B cell (primary cell): ENCODE results near the gene ZNF346. TPM values are rescaled to one million over a fixed set of nuclear protein-coding genes. Genes with fewer than 3 reads are reported as not detected.

Source experiments
- ATAC-seq: fragments of 200-7000 bp; cut with Tn5 transposase; one replicate; pipeline ENCODE4 v1.10.0; 2021; ENCODE audit warnings: low read depth, mild to moderate bottlenecking, moderate number of reproducible peaks, moderate library complexity
- CTCF ChIA-PET: fragments of 350-600 bp; sonication (Branson Sonifier 250); formaldehyde crosslinking; loops from one replicate; lab custom pipeline; 2021; ENCODE audit warnings: antibody characterized with exemption, inconsistent platforms; lab: Charles Lee
- POLR2A ChIA-PET: fragments of 350-600 bp; sonication (Branson Sonifier 250); formaldehyde crosslinking; loops from one replicate; lab custom pipeline; 2021; ENCODE audit warnings: antibody characterized with exemption; lab: Charles Lee
- DNase-seq: peaks from one replicate; pipeline ENCODE4 v3.0.0; 2013
- H2AFZ ChIP-seq: 2 replicates; pipeline ENCODE4 v1.6.1; 2012; ENCODE audit warnings: mild to moderate bottlenecking, low read depth, low read length; ENCODE audit not compliant: insufficient read depth, poor library complexity, severe bottlenecking
- H3K27ac ChIP-seq, 2 donors: 1 replicate in 1 of 2; 2 replicates in 1 of 2; pipeline ENCODE4 v1.5.1; 2012 to 2013; ENCODE audit warnings: low read length in 2 of 2, mild to moderate bottlenecking in 2 of 2, moderate library complexity in 1 of 2
- H3K27me3 ChIP-seq, 4 experiments: fragments of 200-600 bp in 1 of 4; sonication (generic) in 1 of 4; replicated peaks in 1 of 4; 1 replicate in 2 of 4; 2 replicates in 2 of 4; pipeline versions ENCODE4 v1.6.1 to v1.7.0; 2013 to 2016; ENCODE audit warnings: low read length in 3 of 4, mild to moderate bottlenecking in 2 of 4, mixed read lengths in 1 of 4, moderate library complexity in 1 of 4; ENCODE audit not compliant: insufficient read depth in 4 of 4, control insufficient read depth in 3 of 4; ENCODE audit errors: control extremely low read depth in 1 of 4
- H3K36me3 ChIP-seq, 2 experiments: replicated peaks in 1 of 2; 1 replicate in 1 of 2; 2 replicates in 1 of 2; pipeline versions ENCODE4 v1.6.1 to v1.7.1; 2013; ENCODE audit warnings: low read length in 1 of 2; ENCODE audit not compliant: insufficient read depth in 2 of 2, control insufficient read depth in 1 of 2; ENCODE audit errors: control extremely low read depth in 1 of 2, extremely low read depth in 1 of 2
- H3K4me1 ChIP-seq, 2 donors: fragments of 200-600 bp in 1 of 2; sonication (generic) in 1 of 2; 1 replicate in 1 of 2; 2 replicates in 1 of 2; pipeline versions ENCODE4 v1.5.1 to v1.6.1; 2013 to 2017; ENCODE audit warnings: low read length in 2 of 2; ENCODE audit not compliant: control insufficient read depth in 2 of 2, insufficient read depth in 2 of 2
- H3K4me2 ChIP-seq: replicated peaks from 2 replicates; pipeline ENCODE3; 2012; ENCODE audit warnings: mild to moderate bottlenecking, low read depth, low read length; ENCODE audit not compliant: poor library complexity, severe bottlenecking
- H3K4me3 ChIP-seq, 5 experiments: fragments of 200-600 bp in 1 of 5; sonication (generic) in 1 of 5; 1 replicate in 3 of 5; 2 replicates in 2 of 5; pipeline versions ENCODE4 v1.5.1 to v1.7.0; 2011 to 2016; ENCODE audit warnings: low read length in 4 of 5, mild to moderate bottlenecking in 4 of 5, low read depth in 2 of 5, control low read depth in 1 of 5, moderate library complexity in 1 of 5; ENCODE audit not compliant: insufficient read depth in 1 of 5; ENCODE audit errors: control extremely low read depth in 1 of 5, extremely low read depth in 1 of 5
- H3K79me2 ChIP-seq: fragments of 200-600 bp; sonication (generic); one replicate; pipeline ENCODE4 v1.6.0; 2016; ENCODE audit warnings: low read length; ENCODE audit not compliant: control insufficient read depth, insufficient read depth
- H3K9ac ChIP-seq: fragments of 200-600 bp; sonication (generic); 2 replicates; pipeline ENCODE4 v1.6.1; 2017; ENCODE audit warnings: mild to moderate bottlenecking, low read length, moderate library complexity
- H3K9me3 ChIP-seq, 3 donors: one replicate each; pipeline versions ENCODE4 v1.6.1 to v1.7.1; 2013; ENCODE audit warnings: low read length in 2 of 3; ENCODE audit not compliant: control insufficient read depth in 2 of 3, insufficient read depth in 1 of 3; ENCODE audit errors: control extremely low read depth in 1 of 3
- H4K20me1 ChIP-seq: 2 replicates; pipeline ENCODE4 v1.6.0; 2012; ENCODE audit warnings: mild to moderate bottlenecking, low read length; ENCODE audit not compliant: insufficient read depth, control insufficient read depth, poor library complexity, severe bottlenecking
- H3K27ac Mint-ChIP-seq: one replicate; pipeline ENCODE4 v1.8.0; 2021; ENCODE audit warnings: mixed read lengths
- H3K27me3 Mint-ChIP-seq: one replicate; pipeline ENCODE4 v1.8.0; 2021; ENCODE audit warnings: mixed read lengths
- H3K4me1 Mint-ChIP-seq: one replicate; pipeline ENCODE4 v1.8.0; 2021; ENCODE audit warnings: mixed read lengths
- H3K4me3 Mint-ChIP-seq: one replicate; pipeline ENCODE4 v1.8.0; 2021; ENCODE audit warnings: mixed read lengths
- H3K9me3 Mint-ChIP-seq: one replicate; pipeline ENCODE4 v1.8.0; 2022; ENCODE audit warnings: mixed read lengths; ENCODE audit not compliant: insufficient read depth
- CTCF ChIP-seq: fragments of 200-600 bp; IDR thresholded peaks from one replicate; pipeline ENCODE4 v1.8.0; 2022; ENCODE audit warnings: antibody characterized with exemption, mild to moderate bottlenecking
- EZH2 ChIP-seq: IDR thresholded peaks from 2 replicates; pipeline ENCODE4 v1.6.1; 2012; ENCODE audit warnings: borderline replicate concordance, low read depth, mild to moderate bottlenecking, moderate library complexity, low read length; ENCODE audit not compliant: insufficient read depth, poor library complexity, severe bottlenecking
- WGBS: methylation state at CpG from one replicate; pipeline ENCODE4 v1.1.5; 2013; ENCODE audit warnings: missing lambda C conversion rate; ENCODE audit not compliant: insufficient coverage; 5-methylcytosine and 5-hydroxymethylcytosine counted together
- intact Hi-C: fragments of 100-400 bp; cut with micrococcal nuclease; formaldehyde crosslinking; loops from one replicate; pipeline ENCODE4 v1.10.0; 2022
- polyA plus RNA-seq: library from polyadenylated mRNA; depleted of rRNA; stranded (reverse); fragments of >200 nt; gene quantifications from 2 replicates; pipeline ENCODE4 v1.2.3, GENCODE V29; 2012
- total RNA-seq, 2 donors: library from RNA; stranded (reverse); fragments of 120-200 nt in 1 of 2; gene quantifications; 1 replicate in 1 of 2; 2 replicates in 1 of 2; pipeline versions ENCODE4 v1.2.3 to v1.2.4, GENCODE V29; 2013 to 2022

Gene ZNF346
- total and polyA plus RNA-seq, 2 donors (not counting 1 experiment from before 2014, with no cell fraction given): 20.2 to 38.4 TPM

- no peaks in the 10 kb centered on the region for H3K9me3 Mint-ChIP-seq
- Histone ChIP-seq H3K79me2 (no peaks in the 10 kb centered on the region), H3K4me2 (peak overlapping the region; percentile 52), H4K20me1 (no peaks in the 10 kb centered on the region), H3K36me3 (no peaks in the 10 kb centered on the region), H3K27ac (peak overlapping the region; percentile 50 to 73), H3K4me3 (peak overlapping the region in 3 of 5 experiments; percentile 4 to 14 (median 13)), H2AFZ (peak overlapping the region; percentile 44), H3K27me3 (no peaks in the 10 kb centered on the region), H3K4me1 (peaks cover 13 to 22% of the 10 kb centered on the region in 2 donors), H3K9ac (peak overlapping the region; percentile 1), H3K9me3 (no peaks in the 10 kb centered on the region)
- no peaks in the 10 kb centered on the region for H3K27me3 Mint-ChIP-seq
- H3K27ac Mint-ChIP-seq: peak overlapping the region; percentile 81
- ChIA-PET CTCF (interaction anchor here (0.6 to 9.5 kb wide), 5 partner anchors 9 to 463 kb away, joined by 3 to 89 read pairs (median 3); no protein-coding TSS in a partner anchor), POLR2A (interaction anchor here (1.4 kb wide), 1 partner anchor 9 kb away, joined by 8 read pairs; the partner anchor contains the start of gene NSD1)
- WGBS: 38% methylated on average over 8 of the region's 15 CpGs
- H3K4me1 Mint-ChIP-seq: peaks cover 25% of the 10 kb centered on the region
- TF ChIP-seq EZH2 (no peak), CTCF (no peak)
- intact Hi-C loops: no loop called here
- H3K4me3 Mint-ChIP-seq: peak overlapping the region; percentile 74
- peak; percentile 62 for DNase-seq
- peak; percentile 59 for ATAC-seq
These were observed 101.4 kb downstream of the ZNF346 start for GRCh38 chr5:177123789-177124485.

DNA sequence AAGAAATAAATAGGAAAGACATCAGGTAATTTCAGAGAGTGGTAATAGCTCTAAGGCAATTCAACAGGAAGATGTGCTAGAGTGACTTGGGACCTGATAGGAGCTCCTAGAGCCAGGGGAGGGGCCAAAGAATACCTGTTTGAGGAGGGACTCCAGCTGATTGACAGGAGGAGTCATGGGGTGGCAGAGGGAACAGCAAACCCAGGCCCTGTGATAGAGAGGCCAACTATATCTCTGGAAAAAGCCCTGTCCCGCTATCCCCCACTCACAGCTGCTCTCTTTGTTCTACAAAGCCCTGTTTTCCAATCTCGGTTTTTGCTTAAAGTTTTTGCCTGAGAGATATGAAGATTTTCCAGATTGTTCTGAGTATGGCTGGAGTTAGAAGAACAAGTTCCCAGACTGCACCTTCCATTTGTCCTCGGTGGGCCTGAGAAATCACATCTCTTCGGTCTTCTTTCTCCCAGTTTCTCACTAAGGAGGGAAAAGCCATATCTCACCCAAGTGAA, 102.0 kb downstream of the ZNF346 start:
- 94% methylated on average over 2 of the region's 4 CpGs for WGBS
- POLR2A ChIA-PET: interaction anchor here (0.6 to 1.4 kb wide), 2 partner anchors 9 to 16 kb away, joined by 3 to 8 read pairs; partner anchors contain the start of gene NSD1
- TF ChIP-seq CTCF: no peak
- no peak for TF ChIP-seq EZH2
- H3K4me2 ChIP-seq: peak overlapping the region; percentile 52
- H3K27ac ChIP-seq: peak overlapping the region; percentile 50 to 73
- H3K9me3 ChIP-seq: no peaks in the 10 kb centered on the region
- no peaks in the 10 kb centered on the region for H4K20me1 ChIP-seq
- peak overlapping the region; percentile 44 for H2AFZ ChIP-seq
- CTCF ChIA-PET: interaction anchor here (0.6 to 9.5 kb wide), 6 partner anchors 8 to 464 kb away, joined by 3 to 89 read pairs (median 4); no protein-coding TSS in a partner anchor
- intact Hi-C loops: no loop called here
- Mint-ChIP-seq H3K27me3 (no peaks in the 10 kb centered on the region), H3K9me3 (no peaks in the 10 kb centered on the region), H3K27ac (peak overlapping the region; percentile 37), H3K4me1 (peaks cover 31% of the 10 kb centered on the region), H3K4me3 (peak overlapping the region; percentile 74)
- peak overlapping the region; percentile 1 for H3K9ac ChIP-seq
- peak overlapping the region in 2 of 5 experiments; percentile 13 to 14 for H3K4me3 ChIP-seq
- H3K79me2 ChIP-seq: no peaks in the 10 kb centered on the region
- peaks cover 13 to 28% of the 10 kb centered on the region in 2 donors for H3K4me1 ChIP-seq
- DNase-seq (peak; percentile 59), ATAC-seq (peak; percentile 71)
- no peaks in the 10 kb centered on the region for H3K36me3 ChIP-seq
- H3K27me3 ChIP-seq: no peaks in the 10 kb centered on the region
